WTC11 (cell line): ENCODE results near the gene PLRG1. TPM values are rescaled to one million over a fixed set of nuclear protein-coding genes. Genes with fewer than 3 reads are reported as not detected.

Source experiments
- ATAC-seq: fragments of 200-7000 bp; cut with Tn5 transposase; 2 replicates; pipeline ENCODE4 v1.10.0; 2021; ENCODE audit warnings: mild to moderate bottlenecking, moderate library complexity
- CTCF ChIA-PET: fragments of 300-600 bp; sonication (Branson Sonifier 250); formaldehyde crosslinking; loops from one replicate; lab custom pipeline; 2021; ENCODE audit warnings: antibody characterized with exemption; lab: Charles Lee
- POLR2A ChIA-PET: fragments of 350-600 bp; sonication (Branson Sonifier 250); formaldehyde crosslinking; loops from one replicate; lab custom pipeline; 2021; ENCODE audit warnings: antibody characterized with exemption; lab: Charles Lee
- DNase-seq: peaks from one replicate; pipeline ENCODE4 v3.0.0; 2021; ENCODE audit warnings: low spot score
- H3K27ac Mint-ChIP-seq: 2 replicates; pipeline ENCODE4 v1.8.0; 2021; ENCODE audit warnings: mixed read lengths
- H3K27me3 Mint-ChIP-seq: 2 replicates; pipeline ENCODE4 v1.8.0; 2021; ENCODE audit warnings: low read depth, mild to moderate bottlenecking, moderate library complexity, mixed read lengths
- H3K36me3 Mint-ChIP-seq: 2 replicates; pipeline ENCODE4 v1.8.0; 2021; ENCODE audit warnings: mixed read lengths
- H3K4me1 Mint-ChIP-seq: 2 replicates; pipeline ENCODE4 v1.8.0; 2022; ENCODE audit warnings: mixed read lengths
- H3K4me3 Mint-ChIP-seq: 2 replicates; pipeline ENCODE4 v1.8.0; 2021; ENCODE audit warnings: mild to moderate bottlenecking, moderate library complexity, mixed read lengths
- H3K9me3 Mint-ChIP-seq: 2 replicates; pipeline ENCODE4 v1.8.0; 2021; ENCODE audit warnings: mixed read lengths
- ELF4 ChIP-seq: sonication (generic); formaldehyde crosslinking; IDR thresholded peaks from 2 replicates; pipeline ENCODE4 v1.8.1; 2022; ENCODE audit warnings: low read depth, mild to moderate bottlenecking, moderate library complexity, missing genetic modification reagents
- FOXP1 ChIP-seq: sonication (generic); formaldehyde crosslinking; IDR thresholded peaks from 2 replicates; pipeline ENCODE4 v1.8.0; 2022; ENCODE audit warnings: missing genetic modification reagents, mild to moderate bottlenecking, moderate library complexity, borderline replicate concordance
- FOXP4 ChIP-seq: sonication (generic); formaldehyde crosslinking; IDR thresholded peaks from 2 replicates; pipeline ENCODE4 v1.8.0; 2022; ENCODE audit warnings: mild to moderate bottlenecking, missing genetic modification reagents
- HMGA2 ChIP-seq: fragments of 250-450 bp; sonication (Bioruptor Pico); IDR thresholded peaks from 2 replicates; pipeline ENCODE4 v1.4.0; 2021; ENCODE audit warnings: mild to moderate bottlenecking, moderate library complexity
- IRF1 ChIP-seq: sonication (generic); formaldehyde crosslinking; IDR thresholded peaks from 2 replicates; pipeline ENCODE4 v1.8.0; 2023; ENCODE audit warnings: missing genetic modification reagents
- JUN ChIP-seq: sonication (generic); formaldehyde crosslinking; IDR thresholded peaks from 2 replicates; pipeline ENCODE4 v1.8.0; 2023; ENCODE audit warnings: mild to moderate bottlenecking, missing genetic modification reagents
- NFE2L1 ChIP-seq: sonication (generic); formaldehyde crosslinking; IDR thresholded peaks from 2 replicates; pipeline ENCODE4 v1.8.1; 2023; ENCODE audit warnings: missing genetic modification reagents
- PRDM15 ChIP-seq: sonication (generic); formaldehyde crosslinking; IDR thresholded peaks from 2 replicates; pipeline ENCODE4 v1.8.0; 2022; ENCODE audit warnings: missing genetic modification reagents
- SMAD4 ChIP-seq: sonication (generic); formaldehyde crosslinking; IDR thresholded peaks from 2 replicates; pipeline ENCODE4 v1.8.0; 2022; ENCODE audit warnings: mild to moderate bottlenecking, missing genetic modification reagents
- SP1 ChIP-seq: sonication (generic); formaldehyde crosslinking; conservative IDR thresholded peaks from 2 replicates; pipeline ENCODE4 v1.8.1; 2022; ENCODE audit warnings: missing genetic modification reagents
- ZBTB21 ChIP-seq: sonication (generic); formaldehyde crosslinking; IDR thresholded peaks from 2 replicates; pipeline ENCODE4 v1.8.1; 2023; ENCODE audit warnings: mild to moderate bottlenecking, missing genetic modification reagents, borderline replicate concordance
- ZNF317 ChIP-seq: sonication (generic); formaldehyde crosslinking; IDR thresholded peaks from 2 replicates; pipeline ENCODE4 v1.8.1; 2023; ENCODE audit warnings: low read depth, mild to moderate bottlenecking, moderate library complexity, missing genetic modification reagents, borderline replicate concordance
- total RNA-seq: library from RNA; stranded (reverse); gene quantifications from 3 replicates; pipeline ENCODE4 v1.2.3, GENCODE V29; 2021
- TF ChIP-seq, protein P1 (sequence below): sonication (generic); formaldehyde crosslinking; IDR thresholded peaks from 2 replicates; pipeline ENCODE4 v1.8.1; 2022; ENCODE audit warnings: mild to moderate bottlenecking, moderate library complexity, missing genetic modification reagents

Gene PLRG1
- total RNA-seq, 1 experiment from 2014 or later = 84.8 TPM

DNA sequence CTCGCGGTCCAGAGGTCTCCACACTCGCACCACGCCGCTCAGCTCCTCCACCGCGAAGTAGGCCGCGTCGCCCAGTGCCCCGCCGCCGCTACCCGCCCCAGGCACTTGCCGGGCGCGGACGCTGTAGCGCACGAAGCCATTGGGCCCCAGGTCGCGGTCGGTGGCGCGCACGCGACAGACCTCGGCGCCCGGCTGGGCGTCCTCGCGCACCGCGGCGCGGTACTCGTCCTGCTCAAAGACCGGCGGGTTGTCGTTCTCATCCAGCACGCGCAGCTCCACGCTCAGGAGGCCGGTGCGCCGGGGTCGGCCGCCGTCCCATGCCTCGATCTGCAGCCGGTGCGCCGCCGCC lies 60.0 kb downstream of the PLRG1 start (continued):
- no peak; the same call in none of the 2 replicates for TF ChIP-seq ZBTB21 (CRISPR knock-in tag)
- peak; percentile 81; the same call in 1 of the 2 replicates for TF ChIP-seq IRF1 (CRISPR knock-in tag)
- TF ChIP-seq FOXP4 (CRISPR knock-in tag) = peak; percentile 28; the same call in 1 of the 2 replicates
- TF ChIP-seq FOXP1 (CRISPR knock-in tag) = 0 out of 2 replicates have a peak, but pooled peaks have one; percentile 63
- TF ChIP-seq, protein P1, sequence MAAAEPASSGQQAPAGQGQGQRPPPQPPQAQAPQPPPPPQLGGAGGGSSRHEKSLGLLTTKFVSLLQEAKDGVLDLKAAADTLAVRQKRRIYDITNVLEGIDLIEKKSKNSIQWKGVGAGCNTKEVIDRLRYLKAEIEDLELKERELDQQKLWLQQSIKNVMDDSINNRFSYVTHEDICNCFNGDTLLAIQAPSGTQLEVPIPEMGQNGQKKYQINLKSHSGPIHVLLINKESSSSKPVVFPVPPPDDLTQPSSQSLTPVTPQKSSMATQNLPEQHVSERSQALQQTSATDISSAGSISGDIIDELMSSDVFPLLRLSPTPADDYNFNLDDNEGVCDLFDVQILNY (CRISPR knock-in tag) = peak; percentile 80; the same call in 1 of the 2 replicates
- TF ChIP-seq ELF4 (CRISPR knock-in tag) = no peak
- peak; percentile 69; the same call in 1 of the 2 replicates for TF ChIP-seq NFE2L1 (CRISPR knock-in tag)
- TF ChIP-seq SP1 (CRISPR knock-in tag) = peak; percentile 44

GRCh38 chr4:154489558-154490233 lies 60.5 kb downstream of the PLRG1 start:
- no peak for ATAC-seq
- peak overlapping the region; percentile 80 for H3K4me3 Mint-ChIP-seq
- no peaks in the 10 kb centered on the region for H3K9me3 Mint-ChIP-seq
- no peak for TF ChIP-seq JUN
- no peak for TF ChIP-seq SMAD4 (CRISPR knock-in tag)
- TF ChIP-seq PRDM15 (CRISPR knock-in tag) = no peak
- no peak for TF ChIP-seq FOXP4 (CRISPR knock-in tag)
- TF ChIP-seq ZNF317 (CRISPR knock-in tag) = no peak
- no peak for TF ChIP-seq HMGA2
- TF ChIP-seq, all 79 proteins: peak for 0
- CTCF ChIA-PET = interaction anchor here (0.6 to 2.1 kb wide), 3 partner anchors 8 to 74 kb away, joined by 3 to 8 read pairs (median 3); no protein-coding TSS in a partner anchor
- H3K27me3 Mint-ChIP-seq = peaks cover 79% of the 10 kb centered on the region
- no peak for DNase-seq
- POLR2A ChIA-PET = no interaction called here
- peaks cover 16% of the 10 kb centered on the region for H3K4me1 Mint-ChIP-seq
- H3K27ac Mint-ChIP-seq = no peak overlapping the region
- H3K36me3 Mint-ChIP-seq = no peaks in the 10 kb centered on the region
